CD4-positive, alpha-beta T cell treated with Interleukin-4 for 4 hours (primary cell): ENCODE measurements around the gene HMCN2.

Source experiments
- DNase-seq: peaks from one replicate; pipeline ENCODE4 v3.0.0-alpha.2; 2020

The HMCN2 gene

GRCh38 chr9:130351343-130351742 lies 85.8 kb downstream of the HMCN2 start:
- DNase-seq, result no peak

GRCh38 chr9:130352081-130352480 lies 86.5 kb downstream of the HMCN2 start:
- DNase-seq, result no peak

- DNase-seq, result no peak
Measured at GRCh38 chr9:130352586-130353285, 87.2 kb downstream of the HMCN2 start.

GRCh38 chr9:130354378-130354777 lies 88.8 kb downstream of the HMCN2 start:
- DNase-seq, result no peak

GRCh38 chr9:130354806-130355205 lies 89.2 kb downstream of the HMCN2 start:
- no peak for DNase-seq

GRCh38 chr9:130356033-130356432 lies 90.5 kb downstream of the HMCN2 start:
- DNase-seq, result no peak

GRCh38 chr9:130356877-130357584 lies 91.5 kb downstream of the HMCN2 start:
- no peak for DNase-seq

GRCh38 chr9:130358928-130359327 lies 93.4 kb downstream of the HMCN2 start:
- no peak for DNase-seq

GRCh38 chr9:130359819-130360218 lies 94.3 kb downstream of the HMCN2 start:
- DNase-seq, result no peak

- DNase-seq, result no peak
Measured at GRCh38 chr9:130360672-130361071, 95.1 kb downstream of the HMCN2 start.

GRCh38 chr9:130361873-130362362 lies 96.4 kb downstream of the HMCN2 start:
- DNase-seq, result no peak

GRCh38 chr9:130362691-130363090 lies 97.1 kb downstream of the HMCN2 start:
- no peak for DNase-seq

GRCh38 chr9:130363755-130364404 lies 98.3 kb downstream of the HMCN2 start:
- DNase-seq, result no peak

- DNase-seq, result no peak
Measured at GRCh38 chr9:130364619-130365322, 99.2 kb downstream of the HMCN2 start.

- no peak for DNase-seq
Measured at GRCh38 chr9:130365323-130365721, 99.8 kb downstream of the HMCN2 start.

- DNase-seq, result no peak
Measured at GRCh38 chr9:130366072-130366471, 100.5 kb downstream of the HMCN2 start.

GRCh38 chr9:130366888-130367550 lies 101.5 kb downstream of the HMCN2 start:
- no peak for DNase-seq

- DNase-seq, result no peak
Measured at GRCh38 chr9:130368631-130369103, 103.1 kb downstream of the HMCN2 start.

GRCh38 chr9:130370226-130370625 lies 104.7 kb downstream of the HMCN2 start:
- DNase-seq, result no peak

GRCh38 chr9:130371196-130371966 lies 105.8 kb downstream of the HMCN2 start:
- DNase-seq, result no peak

- no peak for DNase-seq
Measured at GRCh38 chr9:130372057-130372456, 106.5 kb downstream of the HMCN2 start.
